Activated naive CD8-positive, alpha-beta T cell treated with anti-CD3 and anti-CD28 coated beads, Interleukin-2, amount 50 U/mL, for 24 hours (primary cell): Measurements from ENCODE around the gene ZAR1.

Experiments used
- ATAC-seq: fragments of 150-1000 bp; cut with Tn5 transposase; one replicate; pipeline ENCODE4 v1.10.0; 2021
- DNase-seq: peaks from one replicate; pipeline ENCODE4 v3.0.0; 2021
- H3K27ac Mint-ChIP-seq: one replicate; pipeline ENCODE4 v1.8.0; 2021; ENCODE audit warnings: mild to moderate bottlenecking, mixed read lengths
- H3K27me3 Mint-ChIP-seq: one replicate; pipeline ENCODE4 v1.8.0; 2021; ENCODE audit warnings: mixed read lengths
- H3K36me3 Mint-ChIP-seq: one replicate; pipeline ENCODE4 v1.8.0; 2021; ENCODE audit warnings: low read depth, mixed read lengths
- H3K4me1 Mint-ChIP-seq: one replicate; pipeline ENCODE4 v1.8.0; 2021; ENCODE audit warnings: mixed read lengths
- H3K4me3 Mint-ChIP-seq: one replicate; pipeline ENCODE4 v1.8.0; 2021; ENCODE audit warnings: mild to moderate bottlenecking, moderate library complexity, mixed read lengths
- H3K9me3 Mint-ChIP-seq: one replicate; pipeline ENCODE4 v1.8.0; 2021; ENCODE audit warnings: mixed read lengths

The ZAR1 gene

GRCh38 chr4:48478273-48478672 lies 11.8 kb upstream of the ZAR1 start:
- H3K27me3 Mint-ChIP-seq = peaks cover 34% of the 10 kb centered on the region
- no peak overlapping the region for H3K27ac Mint-ChIP-seq

GRCh38 chr4:48481581-48481980 lies 8.5 kb upstream of the ZAR1 start:
- DNase-seq (no peak), ATAC-seq (no peak)
- Mint-ChIP-seq H3K27me3 (peaks cover 55% of the 10 kb centered on the region), H3K36me3 (peaks cover 2% of the 10 kb centered on the region), H3K4me3 (no peak overlapping the region), H3K4me1 (peaks cover 12% of the 10 kb centered on the region), H3K27ac (no peak overlapping the region), H3K9me3 (no peaks in the 10 kb centered on the region)

More at GRCh38 chr4:48478273-48478672, 11.8 kb upstream of the ZAR1 start:
- DNase-seq (no peak), ATAC-seq (no peak)
- Mint-ChIP-seq H3K9me3 (no peaks in the 10 kb centered on the region), H3K4me1 (no peaks in the 10 kb centered on the region), H3K36me3 (no peaks in the 10 kb centered on the region), H3K4me3 (no peak overlapping the region)

- H3K27ac Mint-ChIP-seq = no peak within 1 kb of the TSS
- peaks cover 66% of the 10 kb centered on the region for H3K27me3 Mint-ChIP-seq
- peak; percentile 22 for DNase-seq
- peak within 1 kb of the TSS; percentile 65 for H3K4me3 Mint-ChIP-seq
- peak; percentile 40 for ATAC-seq
- peaks cover 2% of the 10 kb centered on the region for H3K36me3 Mint-ChIP-seq
- H3K9me3 Mint-ChIP-seq = no peaks in the 10 kb centered on the region
- peaks cover 12% of the 10 kb centered on the region for H3K4me1 Mint-ChIP-seq
These were observed 6.9 kb upstream of the ZAR1 start, which contains the start of gene SLC10A4 for GRCh38 chr4:48483006-48483776. Gene SLC10A4, plus strand, starts transcription at chr4:48483343. Its CDS starts 219 bp downstream, at chr4:48483562.

- ATAC-seq (no peak), DNase-seq (no peak)
- H3K9me3 Mint-ChIP-seq = no peaks in the 10 kb centered on the region
- peaks cover 2% of the 10 kb centered on the region for H3K36me3 Mint-ChIP-seq
- peaks cover 12% of the 10 kb centered on the region for H3K4me1 Mint-ChIP-seq
- H3K4me3 Mint-ChIP-seq = peak overlapping the region; percentile 63
- no peak overlapping the region for H3K27ac Mint-ChIP-seq
- H3K27me3 Mint-ChIP-seq = peaks cover 73% of the 10 kb centered on the region
These were observed 6.1 kb upstream of the ZAR1 start for GRCh38 chr4:48483777-48484493.

- Mint-ChIP-seq H3K9me3 (no peaks in the 10 kb centered on the region), H3K4me1 (peaks cover 14% of the 10 kb centered on the region), H3K36me3 (peaks cover 2% of the 10 kb centered on the region), H3K27me3 (peaks cover 78% of the 10 kb centered on the region), H3K4me3 (peak overlapping the region; percentile 63), H3K27ac (no peak overlapping the region)
- DNase-seq = no peak
- no peak for ATAC-seq
These were observed 5.4 kb upstream of the ZAR1 start for GRCh38 chr4:48484494-48485168.

GRCh38 chr4:48489683-48490011 lies 405 bp upstream of the ZAR1 start:
- Mint-ChIP-seq H3K27ac (no peak overlapping the region), H3K4me1 (peaks cover 5% of the 10 kb centered on the region), H3K36me3 (peaks cover 2% of the 10 kb centered on the region), H3K27me3 (peaks cover 54% of the 10 kb centered on the region), H3K9me3 (no peaks in the 10 kb centered on the region), H3K4me3 (peak overlapping the region; percentile 34)
- no peak for ATAC-seq
- DNase-seq = no peak

GRCh38 chr4:48490680-48491513 lies 845 bp downstream of the ZAR1 start:
- Mint-ChIP-seq H3K27ac (no peak overlapping the region), H3K4me3 (no peak overlapping the region), H3K27me3 (peaks cover 44% of the 10 kb centered on the region), H3K4me1 (peaks cover 2% of the 10 kb centered on the region), H3K36me3 (peaks cover 1% of the 10 kb centered on the region), H3K9me3 (no peaks in the 10 kb centered on the region)
- DNase-seq (no peak), ATAC-seq (no peak)

GRCh38 chr4:48491514-48492176 lies 1.6 kb downstream of the ZAR1 start:
- Mint-ChIP-seq H3K27me3 (peaks cover 41% of the 10 kb centered on the region), H3K4me3 (no peak overlapping the region), H3K27ac (no peak overlapping the region), H3K9me3 (no peaks in the 10 kb centered on the region), H3K4me1 (peaks cover 2% of the 10 kb centered on the region), H3K36me3 (peaks cover 4% of the 10 kb centered on the region)
- no peak for ATAC-seq
- no peak for DNase-seq

- DNase-seq (no peak), ATAC-seq (no peak)
- H3K36me3 Mint-ChIP-seq = peaks cover 4% of the 10 kb centered on the region
- H3K27ac Mint-ChIP-seq = no peak overlapping the region
- peaks cover 26% of the 10 kb centered on the region for H3K27me3 Mint-ChIP-seq
- no peak overlapping the region for H3K4me3 Mint-ChIP-seq
- H3K4me1 Mint-ChIP-seq = peaks cover 2% of the 10 kb centered on the region
- no peaks in the 10 kb centered on the region for H3K9me3 Mint-ChIP-seq
These were observed 3.5 kb downstream of the ZAR1 start for GRCh38 chr4:48493452-48494100.

GRCh38 chr4:48495941-48496340 lies 5.9 kb downstream of the ZAR1 start:
- H3K4me3 Mint-ChIP-seq = no peak overlapping the region

GRCh38 chr4:48498895-48499294 lies 8.8 kb downstream of the ZAR1 start:
- peaks cover 21% of the 10 kb centered on the region for H3K36me3 Mint-ChIP-seq
- no peak overlapping the region for H3K4me3 Mint-ChIP-seq
- no peaks in the 10 kb centered on the region for H3K27me3 Mint-ChIP-seq
- no peaks in the 10 kb centered on the region for H3K9me3 Mint-ChIP-seq
- no peak for DNase-seq
- no peak for ATAC-seq
- peaks cover 16% of the 10 kb centered on the region for H3K4me1 Mint-ChIP-seq
- no peak overlapping the region for H3K27ac Mint-ChIP-seq

More at GRCh38 chr4:48495941-48496340, 5.9 kb downstream of the ZAR1 start:
- no peak overlapping the region for H3K27ac Mint-ChIP-seq
- no peaks in the 10 kb centered on the region for H3K9me3 Mint-ChIP-seq
- no peak for DNase-seq
- peaks cover 16% of the 10 kb centered on the region for H3K4me1 Mint-ChIP-seq
- H3K36me3 Mint-ChIP-seq = peaks cover 18% of the 10 kb centered on the region
- H3K27me3 Mint-ChIP-seq = peaks cover 12% of the 10 kb centered on the region
- ATAC-seq = no peak

- no peak overlapping the region for H3K4me3 Mint-ChIP-seq
- no peak overlapping the region for H3K27ac Mint-ChIP-seq
- no peak for DNase-seq
- H3K36me3 Mint-ChIP-seq = peaks cover 21% of the 10 kb centered on the region
- H3K4me1 Mint-ChIP-seq = peaks cover 21% of the 10 kb centered on the region
- ATAC-seq = peak; percentile 43
- no peaks in the 10 kb centered on the region for H3K9me3 Mint-ChIP-seq
- H3K27me3 Mint-ChIP-seq = no peaks in the 10 kb centered on the region
These were observed 9.6 kb downstream of the ZAR1 start for GRCh38 chr4:48499551-48500066.
